HCT116 (cell line): ENCODE results near the gene JAK1. TPM values are rescaled to one million over a fixed set of nuclear protein-coding genes. Genes with fewer than 3 reads are reported as not detected.

Experiments
- ATAC-seq: fragments of 200-7000 bp; cut with Tn5 transposase; 2 replicates; pipeline ENCODE4 v1.9.1; 2020; ENCODE audit warnings: mild to moderate bottlenecking, moderate library complexity
- BruUV-seq: library from RNA; stranded (reverse); fragments of 400-500 nt; replicated peaks from 2 replicates; lab custom pipeline; 2021; lab: Mats Ljungman, UMichigan
- CTCF ChIA-PET: fragments of 300-600 bp; sonication (Branson Sonifier 250); formaldehyde crosslinking; loops from one replicate; lab custom pipeline; 2021; ENCODE audit warnings: antibody characterized with exemption; lab: Charles Lee
- POLR2A ChIA-PET: fragments of 300-600, 350-600 bp; sonication (Branson Sonifier 250); formaldehyde crosslinking; loops from one replicate; lab custom pipeline; 2021; ENCODE audit warnings: antibody characterized with exemption; lab: Charles Lee
- RAD21 ChIA-PET, 2 experiments: fragments of 300-600 bp; sonication (Branson Sonifier 250); formaldehyde crosslinking; loops; one replicate each; lab custom pipeline; 2023; ENCODE audit warnings: low total read pairs in 2 of 2; ENCODE audit not compliant: uncharacterized antibody in 2 of 2, unreplicated experiment in 2 of 2, low non-redundant PET in 1 of 2; lab: Charles Lee
- DNase-seq: peaks from one replicate; pipeline ENCODE4 v3.0.0-alpha.2; 2010; ENCODE audit warnings: low read depth, low spot score
- H2AFZ ChIP-seq: fragments of 200-600 bp; shearing (Covaris generic), sonication (generic); 2 replicates; pipeline ENCODE4 v1.6.1; 2017; ENCODE audit warnings: low read depth, mixed run types, mixed read lengths, antibody characterized with exemption, low read length; ENCODE audit not compliant: poor library complexity, severe bottlenecking
- H3K27ac ChIP-seq: 2 replicates; pipeline ENCODE4 v1.5.1; 2012; ENCODE audit warnings: low read depth, low read length
- H3K27me3 ChIP-seq: fragments of 200-600 bp; sonication (generic); 2 replicates; pipeline ENCODE4 v1.6.1; 2016; ENCODE audit warnings: mixed run types, low read length, mixed read lengths; ENCODE audit not compliant: insufficient read depth
- H3K36me3 ChIP-seq, 2 experiments: fragments of 200-500 bp in 1 of 2; fragments of 200-600 bp in 1 of 2; sonication (Bioruptor generic) in 1 of 2; sonication (generic) in 1 of 2; 2 replicates each; pipeline versions ENCODE4 v1.5.1 to v1.6.1; 2014 to 2016; ENCODE audit warnings: low read length in 2 of 2, inconsistent platforms in 1 of 2, mixed read lengths in 1 of 2, mixed run types in 1 of 2; ENCODE audit not compliant: insufficient read depth in 2 of 2, control insufficient read depth in 1 of 2
- H3K4me1 ChIP-seq, 2 experiments: fragments of 200-600 bp in 1 of 2; sonication (generic) in 1 of 2; 2 replicates each; pipeline versions ENCODE4 v1.5.1 to v1.6.1; 2012 to 2017; ENCODE audit warnings: low read length in 2 of 2, inconsistent platforms in 1 of 2, mild to moderate bottlenecking in 1 of 2, mixed read lengths in 1 of 2, mixed run types in 1 of 2, moderate library complexity in 1 of 2; ENCODE audit not compliant: insufficient read depth in 2 of 2, control insufficient read depth in 1 of 2
- H3K4me2 ChIP-seq: fragments of 200-600 bp; sonication (generic); 2 replicates; pipeline ENCODE4 v1.6.1; 2017; ENCODE audit warnings: mixed run types, low read length, mixed read lengths
- H3K4me3 ChIP-seq, 2 experiments: fragments of 200-600 bp in 1 of 2; sonication (generic) in 1 of 2; replicated peaks in 1 of 2; 2 replicates each; pipeline ENCODE4 v1.5.1; 2011 to 2016; ENCODE audit warnings: low read length in 2 of 2, control low read depth in 1 of 2, low read depth in 1 of 2, mild to moderate bottlenecking in 1 of 2, mixed read lengths in 1 of 2, mixed run types in 1 of 2
- H3K79me2 ChIP-seq: fragments of 200-600 bp; sonication (generic); 2 replicates; pipeline ENCODE4 v1.6.1; 2017; ENCODE audit warnings: mild to moderate bottlenecking, mixed run types, low read length, moderate library complexity, mixed read lengths; ENCODE audit not compliant: insufficient read depth
- H3K9ac ChIP-seq: fragments of 200-600 bp; sonication (generic); 2 replicates; pipeline ENCODE4 v1.6.1; 2016; ENCODE audit warnings: low read length, mixed read lengths
- H3K9me2 ChIP-seq: fragments of 200-600 bp; sonication (generic), shearing (Covaris generic); 2 replicates; pipeline ENCODE4 v1.6.1; 2017; ENCODE audit warnings: mixed run types, mild to moderate bottlenecking, moderate library complexity; ENCODE audit not compliant: insufficient read depth
- H3K9me3 ChIP-seq, 2 experiments: fragments of 200-500 bp in 1 of 2; fragments of 200-600 bp in 1 of 2; sonication (Bioruptor generic) in 1 of 2; sonication (generic) in 1 of 2; 2 replicates each; pipeline ENCODE4 v1.6.1; 2014 to 2017; ENCODE audit warnings: low read length in 2 of 2, mixed read lengths in 2 of 2, inconsistent platforms in 1 of 2, low read depth in 1 of 2, mild to moderate bottlenecking in 1 of 2, mixed run types in 1 of 2, moderate library complexity in 1 of 2; ENCODE audit not compliant: control insufficient read depth in 1 of 2, insufficient read depth in 1 of 2
- H4K20me1 ChIP-seq: fragments of 200-600 bp; sonication (generic), shearing (Covaris generic); 2 replicates; pipeline ENCODE4 v1.6.1; 2017; ENCODE audit warnings: mixed run types, mild to moderate bottlenecking, moderate library complexity; ENCODE audit not compliant: insufficient read depth
- CBX3 ChIP-seq: IDR thresholded peaks from 2 replicates; pipeline ENCODE4 v1.6.1; 2012; ENCODE audit warnings: low read depth
- CEBPB ChIP-seq: IDR thresholded peaks from 2 replicates; pipeline ENCODE4 v1.6.1; 2012; ENCODE audit warnings: low read depth
- EGR1 ChIP-seq: IDR thresholded peaks from 2 replicates; pipeline ENCODE4 v1.6.1; 2012; ENCODE audit warnings: low read depth
- ELF1 ChIP-seq: IDR thresholded peaks from 2 replicates; pipeline ENCODE4 v1.6.1; 2012; ENCODE audit warnings: low read depth, borderline replicate concordance
- EZH2 ChIP-seq: fragments of 200-600 bp; sonication (generic); IDR thresholded peaks from 2 replicates; pipeline ENCODE4 v1.6.1; 2017; ENCODE audit warnings: antibody characterized with exemption, mixed run types
- FOSL1 ChIP-seq: IDR thresholded peaks from 2 replicates; pipeline ENCODE4 v1.6.1; 2012; ENCODE audit warnings: low read depth
- JUND ChIP-seq: IDR thresholded peaks from 2 replicates; pipeline ENCODE4 v1.6.1; 2012
- POLR2AphosphoS5 ChIP-seq: IDR thresholded peaks from 2 replicates; pipeline ENCODE4 v1.6.1; 2011; ENCODE audit warnings: mild to moderate bottlenecking, low read depth, low read length, moderate library complexity
- RAD21 ChIP-seq: IDR thresholded peaks from 2 replicates; pipeline ENCODE4 v1.6.1; 2012; ENCODE audit warnings: low read depth, mild to moderate bottlenecking
- SIN3A ChIP-seq: IDR thresholded peaks from 2 replicates; pipeline ENCODE4 v1.6.1; 2012; ENCODE audit warnings: low read depth
- SP1 ChIP-seq: IDR thresholded peaks from 2 replicates; pipeline ENCODE4 v1.6.1; 2012; ENCODE audit warnings: low read depth
- YY1 ChIP-seq: IDR thresholded peaks from 2 replicates; pipeline ENCODE4 v1.6.1; 2011; ENCODE audit warnings: low read length, low read depth, moderate library complexity, mild to moderate bottlenecking; ENCODE audit not compliant: insufficient replicate concordance; ENCODE audit errors: extremely low read depth
- ZFX ChIP-seq: fragments of 450-650 bp; IDR thresholded peaks from 2 replicates; pipeline ENCODE4 v1.6.1; 2017
- ZNF274 ChIP-seq: fragments of 200-500 bp; sonication (Bioruptor generic); IDR thresholded peaks from 2 replicates; pipeline ENCODE4 v1.6.1; 2014; ENCODE audit warnings: mild to moderate bottlenecking, low read depth, low read length, inconsistent platforms
- intact Hi-C: fragments of 100-400 bp; cut with micrococcal nuclease; formaldehyde crosslinking; loops from 2 replicates; pipeline ENCODE4 v1.10.0; 2022
- total RNA-seq: library from RNA; stranded (reverse); gene quantifications from one replicate; pipeline ENCODE4 v1.2.1, GENCODE V29; 2021; ENCODE audit not compliant: unreplicated experiment
- TF ChIP-seq, protein P1 (sequence below), 3 experiments: fragments of 200-600 bp in 1 of 3; sonication (generic) in 1 of 3; IDR thresholded peaks in 2 of 3; conservative IDR thresholded peaks in 1 of 3; 2 replicates each; pipeline ENCODE4 v1.5.1; 2012 to 2017; ENCODE audit warnings: low read depth in 2 of 3, low read length in 2 of 3, antibody characterized with exemption in 1 of 3, borderline replicate concordance in 1 of 3, control low read depth in 1 of 3, mild to moderate bottlenecking in 1 of 3, mixed read lengths in 1 of 3, mixed run types in 1 of 3, moderate library complexity in 1 of 3; ENCODE audit not compliant: insufficient read depth in 1 of 3
- TF ChIP-seq, protein P2 (sequence below): IDR thresholded peaks from 2 replicates; pipeline ENCODE4 v1.6.1; 2012
- TF ChIP-seq, protein P3 (sequence below): IDR thresholded peaks from 2 replicates; pipeline ENCODE4 v1.6.1; 2011; ENCODE audit warnings: mild to moderate bottlenecking, low read length, moderate library complexity; ENCODE audit not compliant: insufficient replicate concordance; ENCODE audit errors: extremely low read depth

Gene JAK1
- total RNA-seq, 1 experiment from 2014 or later = 53.2 TPM

DNA sequence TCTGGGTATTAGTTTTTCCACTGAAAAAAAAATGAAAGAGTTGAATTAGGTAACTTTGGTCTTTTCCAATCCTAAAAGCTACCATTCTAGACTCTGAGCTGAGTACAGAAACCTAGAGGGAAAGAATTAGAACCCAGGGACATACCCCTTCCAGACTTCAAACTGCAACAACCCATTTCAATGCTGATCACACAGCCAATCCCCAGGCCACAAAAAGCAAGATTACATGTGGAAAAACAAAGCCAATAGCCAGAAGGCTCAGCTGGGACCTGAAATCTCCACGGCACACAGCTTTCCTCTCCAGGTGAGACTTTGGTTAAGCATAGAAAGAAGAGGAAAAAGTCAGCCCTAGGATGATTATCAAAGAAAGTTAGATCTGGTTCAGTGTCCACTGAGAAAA, 88.8 kb downstream of the JAK1 start:
- ChIA-PET CTCF (no interaction called here), RAD21 (no interaction called here), POLR2A (no interaction called here)
- Histone ChIP-seq H3K27ac (no peak overlapping the region), H3K4me3 (no peak overlapping the region), H3K36me3 (no peaks in the 10 kb centered on the region), H3K27me3 (no peaks in the 10 kb centered on the region), H3K9me3 (no peaks in the 10 kb centered on the region), H3K4me1 (no peaks in the 10 kb centered on the region), H4K20me1 (no peaks in the 10 kb centered on the region), H3K9me2 (no peaks in the 10 kb centered on the region), H2AFZ (no peak overlapping the region), H3K9ac (no peak overlapping the region), H3K4me2 (no peak overlapping the region), H3K79me2 (no peaks in the 10 kb centered on the region)
- no TSS peak for BruUV-seq
- intact Hi-C loops = no loop called here
- TF ChIP-seq EGR1 = no peak
- TF ChIP-seq SIN3A = no peak
- TF ChIP-seq RAD21 = no peak
- TF ChIP-seq, protein P1, sequence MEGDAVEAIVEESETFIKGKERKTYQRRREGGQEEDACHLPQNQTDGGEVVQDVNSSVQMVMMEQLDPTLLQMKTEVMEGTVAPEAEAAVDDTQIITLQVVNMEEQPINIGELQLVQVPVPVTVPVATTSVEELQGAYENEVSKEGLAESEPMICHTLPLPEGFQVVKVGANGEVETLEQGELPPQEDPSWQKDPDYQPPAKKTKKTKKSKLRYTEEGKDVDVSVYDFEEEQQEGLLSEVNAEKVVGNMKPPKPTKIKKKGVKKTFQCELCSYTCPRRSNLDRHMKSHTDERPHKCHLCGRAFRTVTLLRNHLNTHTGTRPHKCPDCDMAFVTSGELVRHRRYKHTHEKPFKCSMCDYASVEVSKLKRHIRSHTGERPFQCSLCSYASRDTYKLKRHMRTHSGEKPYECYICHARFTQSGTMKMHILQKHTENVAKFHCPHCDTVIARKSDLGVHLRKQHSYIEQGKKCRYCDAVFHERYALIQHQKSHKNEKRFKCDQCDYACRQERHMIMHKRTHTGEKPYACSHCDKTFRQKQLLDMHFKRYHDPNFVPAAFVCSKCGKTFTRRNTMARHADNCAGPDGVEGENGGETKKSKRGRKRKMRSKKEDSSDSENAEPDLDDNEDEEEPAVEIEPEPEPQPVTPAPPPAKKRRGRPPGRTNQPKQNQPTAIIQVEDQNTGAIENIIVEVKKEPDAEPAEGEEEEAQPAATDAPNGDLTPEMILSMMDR (IDR thresholded peaks at IDR 0.05 in 2 of 3, conservative IDR thresholded peaks at IDR 0.05 in 1 of 3; ENCODE audit: borderline replicate concordance in 1 of 3, insufficient read depth in 1 of 3, low read depth in 2 of 3, low read length in 2 of 3) = no peak
- TF ChIP-seq CBX3 = no peak
- TF ChIP-seq JUND = no peak
- no peak for TF ChIP-seq YY1
- no peak for TF ChIP-seq ELF1
- TF ChIP-seq, protein P2, sequence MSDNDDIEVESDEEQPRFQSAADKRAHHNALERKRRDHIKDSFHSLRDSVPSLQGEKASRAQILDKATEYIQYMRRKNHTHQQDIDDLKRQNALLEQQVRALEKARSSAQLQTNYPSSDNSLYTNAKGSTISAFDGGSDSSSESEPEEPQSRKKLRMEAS = no peak
- TF ChIP-seq, protein P3, sequence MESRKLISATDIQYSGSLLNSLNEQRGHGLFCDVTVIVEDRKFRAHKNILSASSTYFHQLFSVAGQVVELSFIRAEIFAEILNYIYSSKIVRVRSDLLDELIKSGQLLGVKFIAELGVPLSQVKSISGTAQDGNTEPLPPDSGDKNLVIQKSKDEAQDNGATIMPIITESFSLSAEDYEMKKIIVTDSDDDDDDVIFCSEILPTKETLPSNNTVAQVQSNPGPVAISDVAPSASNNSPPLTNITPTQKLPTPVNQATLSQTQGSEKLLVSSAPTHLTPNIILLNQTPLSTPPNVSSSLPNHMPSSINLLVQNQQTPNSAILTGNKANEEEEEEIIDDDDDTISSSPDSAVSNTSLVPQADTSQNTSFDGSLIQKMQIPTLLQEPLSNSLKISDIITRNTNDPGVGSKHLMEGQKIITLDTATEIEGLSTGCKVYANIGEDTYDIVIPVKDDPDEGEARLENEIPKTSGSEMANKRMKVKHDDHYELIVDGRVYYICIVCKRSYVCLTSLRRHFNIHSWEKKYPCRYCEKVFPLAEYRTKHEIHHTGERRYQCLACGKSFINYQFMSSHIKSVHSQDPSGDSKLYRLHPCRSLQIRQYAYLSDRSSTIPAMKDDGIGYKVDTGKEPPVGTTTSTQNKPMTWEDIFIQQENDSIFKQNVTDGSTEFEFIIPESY = no peak
- TF ChIP-seq ZFX = no peak
- TF ChIP-seq ZNF274 = no peak
- no peak for TF ChIP-seq SP1
- no peak for TF ChIP-seq EZH2
- TF ChIP-seq FOSL1 = no peak
- no peak for TF ChIP-seq CEBPB
- TF ChIP-seq POLR2AphosphoS5 = no peak
- no peak for ATAC-seq
- DNase-seq = no peak
